Epithelial cell of proximal tubule (primary cell): ENCODE results near the gene SLAMF6. TPM values are rescaled to one million over a fixed set of nuclear protein-coding genes. Genes with fewer than 3 reads are reported as not detected.
"Not testable (repeated sequence)": the region's sequence is repeated elsewhere in the genome, so short reads cannot be mapped to it uniquely, and the experiment has no call there.

Experiments used
- DNase-seq: peaks from one replicate; pipeline ENCODE4 v3.0.0-alpha.2; 2011; ENCODE audit warnings: low read depth
- H3K4me3 ChIP-seq: 2 replicates; pipeline ENCODE4 v1.5.1; 2011; ENCODE audit warnings: low read depth, mild to moderate bottlenecking, low read length
- total RNA-seq: library from RNA; depleted of rRNA; stranded (reverse); fragments of >200 nt; gene quantifications from 2 replicates; pipeline ENCODE4 v1.2.3, GENCODE V29; 2015
- TF ChIP-seq, protein P1 (sequence below): conservative IDR thresholded peaks from 2 replicates; pipeline ENCODE4 v1.5.1; 2012; ENCODE audit warnings: low read depth, mild to moderate bottlenecking, low read length

The SLAMF6 gene
- total RNA-seq, 1 donor from 2014 or later: not detected

DNA sequence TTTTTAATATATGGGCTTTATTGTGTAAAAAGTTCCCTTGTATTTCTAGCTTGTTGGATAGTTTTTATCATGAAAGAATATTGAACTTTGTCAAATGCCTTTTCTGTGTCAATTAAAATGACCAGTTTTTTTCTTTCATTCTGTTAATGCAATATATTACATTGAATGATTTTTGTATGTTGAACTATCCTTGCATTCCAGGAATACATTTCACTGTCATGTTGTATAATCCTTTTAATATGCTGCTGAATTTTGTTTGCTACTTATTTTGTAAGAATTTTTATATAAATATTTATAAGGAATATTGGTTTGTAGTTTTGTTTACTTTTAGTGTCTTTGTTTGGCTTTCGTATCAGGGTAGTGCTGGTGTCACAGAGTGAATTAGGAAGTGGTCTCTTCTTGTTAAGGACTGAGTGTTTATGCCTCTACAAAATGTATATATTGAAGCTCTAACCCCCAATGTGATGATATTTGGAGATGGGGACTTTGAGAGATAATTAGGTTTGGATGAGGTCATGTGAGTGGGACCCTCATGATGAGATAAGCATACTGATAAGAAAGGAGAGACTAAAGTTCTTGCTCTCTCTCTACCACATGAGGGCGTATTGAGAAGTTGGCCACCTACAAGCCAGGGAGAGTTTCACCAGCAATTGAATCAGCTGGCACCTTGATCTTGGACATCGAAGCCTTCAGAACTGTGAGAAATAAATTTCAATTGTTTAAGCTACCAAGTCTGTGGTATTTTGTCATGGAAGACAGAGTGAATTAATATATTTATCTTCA lies 12.0 kb upstream of the SLAMF6 start:
- TF ChIP-seq, protein P1, sequence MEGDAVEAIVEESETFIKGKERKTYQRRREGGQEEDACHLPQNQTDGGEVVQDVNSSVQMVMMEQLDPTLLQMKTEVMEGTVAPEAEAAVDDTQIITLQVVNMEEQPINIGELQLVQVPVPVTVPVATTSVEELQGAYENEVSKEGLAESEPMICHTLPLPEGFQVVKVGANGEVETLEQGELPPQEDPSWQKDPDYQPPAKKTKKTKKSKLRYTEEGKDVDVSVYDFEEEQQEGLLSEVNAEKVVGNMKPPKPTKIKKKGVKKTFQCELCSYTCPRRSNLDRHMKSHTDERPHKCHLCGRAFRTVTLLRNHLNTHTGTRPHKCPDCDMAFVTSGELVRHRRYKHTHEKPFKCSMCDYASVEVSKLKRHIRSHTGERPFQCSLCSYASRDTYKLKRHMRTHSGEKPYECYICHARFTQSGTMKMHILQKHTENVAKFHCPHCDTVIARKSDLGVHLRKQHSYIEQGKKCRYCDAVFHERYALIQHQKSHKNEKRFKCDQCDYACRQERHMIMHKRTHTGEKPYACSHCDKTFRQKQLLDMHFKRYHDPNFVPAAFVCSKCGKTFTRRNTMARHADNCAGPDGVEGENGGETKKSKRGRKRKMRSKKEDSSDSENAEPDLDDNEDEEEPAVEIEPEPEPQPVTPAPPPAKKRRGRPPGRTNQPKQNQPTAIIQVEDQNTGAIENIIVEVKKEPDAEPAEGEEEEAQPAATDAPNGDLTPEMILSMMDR: peak; percentile 4

DNA sequence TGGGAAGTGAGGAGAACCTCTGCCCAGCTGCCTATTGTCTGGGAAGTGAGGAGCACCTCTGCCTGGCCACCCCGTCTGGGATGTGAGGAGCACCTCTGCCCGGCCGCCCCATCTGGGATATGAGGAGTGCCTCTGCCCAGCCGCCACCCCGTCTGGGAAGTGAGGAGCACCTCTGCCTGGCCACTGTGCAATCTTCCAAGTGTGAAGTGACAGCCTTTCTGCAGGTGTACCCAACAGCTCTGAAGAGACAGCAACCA lies 9.4 kb upstream of the SLAMF6 start:
- H3K4me3 ChIP-seq, DNase-seq: not testable (repeated sequence)

More for the DNA sequence above, 12.0 kb upstream of the SLAMF6 start:
- DNase-seq: no peak
- H3K4me3 ChIP-seq: no peak overlapping the region

DNA sequence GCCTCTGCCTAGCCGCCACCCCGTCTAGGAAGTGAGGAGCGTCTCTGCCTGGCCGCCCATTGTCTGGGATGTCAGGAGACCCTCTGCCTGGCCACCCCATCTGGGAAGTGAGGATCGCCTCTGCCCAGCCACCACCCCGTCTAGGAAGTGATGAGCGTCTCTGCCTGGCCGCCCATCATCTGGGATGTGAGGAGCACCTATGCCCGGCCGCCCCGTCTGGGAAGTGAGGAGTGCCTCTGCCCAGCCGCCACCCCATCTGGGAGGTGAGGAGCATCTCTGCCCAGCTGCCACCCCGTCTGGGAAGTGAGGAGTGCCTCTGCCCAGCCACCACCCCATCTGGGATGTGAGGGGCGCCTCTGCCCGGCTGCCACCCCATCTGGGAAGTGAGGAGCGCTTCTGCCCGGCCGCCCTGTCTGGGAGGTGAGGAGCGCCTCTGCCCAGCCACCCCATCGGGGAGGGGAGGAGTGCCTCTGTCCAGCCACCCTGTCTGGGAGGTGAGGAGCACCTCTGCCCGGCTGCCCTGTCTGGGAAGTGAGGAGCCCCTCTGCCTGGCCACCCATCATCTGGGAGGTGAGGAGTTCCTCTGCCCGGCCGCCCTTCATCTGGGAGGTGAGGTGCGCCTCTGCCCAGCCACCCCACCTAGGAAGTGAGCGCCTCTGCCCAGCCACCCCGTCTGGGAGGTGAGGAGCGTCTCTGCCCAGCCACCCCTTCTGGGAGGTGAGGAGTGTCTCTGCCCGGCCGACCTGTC lies 8.9 kb upstream of the SLAMF6 start:
- not testable (repeated sequence) for DNase-seq, H3K4me3 ChIP-seq

DNA sequence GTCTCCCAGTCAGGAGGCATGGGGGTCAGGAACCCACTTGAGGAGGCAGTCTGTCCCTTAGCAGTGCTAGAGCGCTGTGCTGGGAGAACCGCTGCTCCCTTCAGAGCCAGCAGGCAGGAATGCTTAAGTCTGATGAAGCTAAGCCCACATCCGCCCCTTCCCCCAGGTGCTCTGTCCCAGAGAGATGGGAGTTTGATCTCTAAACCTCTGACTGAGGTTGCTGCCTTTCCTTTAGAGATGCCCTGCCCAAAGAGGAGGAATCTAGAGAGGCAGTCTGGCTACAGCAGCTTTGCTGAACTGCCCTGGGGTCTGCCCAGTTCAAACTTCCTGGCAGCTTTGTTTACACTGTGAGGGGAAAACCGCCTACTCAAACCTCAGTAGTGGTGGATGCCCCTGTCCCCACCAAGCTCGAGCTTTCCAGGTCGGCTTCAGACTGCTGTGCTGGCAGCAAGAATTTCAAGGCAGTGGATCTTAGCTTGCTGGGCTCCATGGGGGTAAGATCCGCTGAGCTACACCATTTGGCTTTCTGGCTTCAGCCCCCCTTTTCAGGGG lies 6.4 kb upstream of the SLAMF6 start:
- H3K4me3 ChIP-seq, DNase-seq: not testable (repeated sequence)

DNA sequence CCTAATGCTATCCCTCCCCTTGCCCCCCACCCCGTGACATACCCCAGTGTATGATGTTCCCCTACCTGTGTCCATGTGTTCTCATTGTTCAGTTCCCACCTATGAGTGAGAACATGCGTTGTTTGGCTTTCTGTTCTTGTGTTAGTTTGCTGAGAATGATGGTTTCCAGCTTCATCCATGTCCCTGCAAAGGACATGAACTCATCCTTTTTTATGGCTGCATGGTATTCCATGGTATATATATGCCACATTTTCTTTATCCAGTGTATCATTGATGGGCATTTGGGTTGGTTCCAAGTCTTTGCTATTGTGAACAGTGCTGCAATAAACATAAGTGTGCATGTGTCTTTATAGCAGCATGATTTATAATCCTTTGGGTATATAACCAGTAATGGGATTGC lies 734 bp upstream of the SLAMF6 start:
- not testable (repeated sequence) for H3K4me3 ChIP-seq, DNase-seq

DNA sequence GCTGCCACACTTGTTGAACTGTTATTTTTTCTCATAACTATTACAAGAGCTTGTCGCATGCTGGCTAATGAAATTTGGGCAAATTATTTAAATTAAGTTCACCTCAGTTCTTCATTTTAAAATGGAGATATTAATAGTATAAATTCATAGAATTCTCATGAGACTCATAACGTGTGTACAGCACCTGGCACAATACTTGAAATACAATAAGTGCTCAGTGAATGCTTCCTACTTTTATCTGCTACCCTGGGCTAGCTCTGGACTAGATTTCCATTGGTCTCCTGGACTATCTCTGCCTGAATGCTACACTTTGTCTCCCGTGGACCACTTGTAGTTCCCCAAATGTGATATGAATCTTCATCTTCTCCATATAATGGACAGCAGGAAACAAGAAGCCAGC lies 919 bp downstream of the SLAMF6 start:
- no peak overlapping the region for H3K4me3 ChIP-seq
- no peak for DNase-seq
- TF ChIP-seq, protein P1: no peak

DNA sequence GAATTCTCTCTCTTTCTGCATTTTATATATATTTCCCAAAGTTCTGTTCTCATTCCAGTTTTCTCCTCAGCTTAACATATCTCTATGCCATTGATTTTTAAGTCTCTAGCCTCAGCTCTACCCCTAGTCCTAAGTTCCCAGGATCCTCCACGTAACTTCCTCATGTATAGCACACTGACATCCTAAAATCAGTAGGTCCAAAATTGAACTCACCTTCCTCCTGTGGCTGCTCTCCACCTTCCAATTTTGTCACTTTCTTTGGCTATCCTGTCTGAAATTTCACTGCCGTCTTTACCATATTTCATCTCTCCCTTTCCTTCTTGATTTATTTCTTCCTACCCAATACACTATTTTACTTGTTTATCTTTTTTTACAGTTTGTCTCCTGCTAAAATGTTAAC lies 1.5 kb downstream of the SLAMF6 start:
- TF ChIP-seq, protein P1: no peak
- DNase-seq: no peak
- no peak overlapping the region for H3K4me3 ChIP-seq

DNA sequence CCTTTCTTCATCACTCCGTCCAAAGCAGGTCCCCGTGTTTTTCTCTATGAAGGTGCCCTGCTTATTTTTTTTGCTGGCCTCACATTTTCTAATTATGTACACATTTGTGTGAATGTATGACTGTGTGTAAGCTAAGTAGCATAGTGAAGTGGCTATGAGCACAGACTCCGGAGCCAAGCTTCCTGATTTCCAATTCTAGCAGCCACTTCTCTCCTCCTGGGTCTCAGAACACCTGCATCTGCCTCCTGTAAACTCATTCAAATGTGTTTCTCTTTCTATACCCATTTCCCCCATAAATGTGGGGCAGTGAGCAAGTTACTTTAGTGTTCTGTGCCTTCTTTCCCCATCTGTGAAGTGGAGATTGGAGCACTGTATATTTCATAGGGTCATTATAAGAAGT lies 2.1 kb downstream of the SLAMF6 start:
- TF ChIP-seq, protein P1: no peak
- DNase-seq: no peak
- H3K4me3 ChIP-seq: no peak overlapping the region

DNA sequence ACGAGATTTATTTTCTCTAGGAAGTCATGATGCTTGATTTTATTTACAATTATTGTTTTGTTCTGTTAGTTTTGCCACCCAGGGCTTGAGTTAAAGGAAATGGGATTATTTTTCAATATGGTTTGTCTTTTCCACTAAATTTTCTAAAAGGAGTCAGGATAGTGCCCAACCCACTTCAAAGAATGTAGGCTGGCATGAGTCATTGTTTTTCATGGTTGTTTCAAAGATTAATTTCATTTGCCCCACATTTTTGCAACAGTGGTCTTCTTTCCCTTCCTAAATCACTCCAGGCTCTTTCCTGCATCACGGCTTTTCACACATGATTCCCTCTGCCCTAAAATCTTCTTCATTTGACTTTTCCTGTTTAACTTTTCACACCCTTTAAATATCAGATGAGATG lies 2.5 kb downstream of the SLAMF6 start:
- no peak for DNase-seq
- TF ChIP-seq, protein P1: no peak
- H3K4me3 ChIP-seq: no peak overlapping the region
